ENCODE results near the gene PCDHGA8.
"Not testable (repeated sequence)": the region's sequence is repeated elsewhere in the genome, so short reads cannot be mapped to it uniquely, and the experiment has no call there.

The PCDHGA8 gene

DNA sequence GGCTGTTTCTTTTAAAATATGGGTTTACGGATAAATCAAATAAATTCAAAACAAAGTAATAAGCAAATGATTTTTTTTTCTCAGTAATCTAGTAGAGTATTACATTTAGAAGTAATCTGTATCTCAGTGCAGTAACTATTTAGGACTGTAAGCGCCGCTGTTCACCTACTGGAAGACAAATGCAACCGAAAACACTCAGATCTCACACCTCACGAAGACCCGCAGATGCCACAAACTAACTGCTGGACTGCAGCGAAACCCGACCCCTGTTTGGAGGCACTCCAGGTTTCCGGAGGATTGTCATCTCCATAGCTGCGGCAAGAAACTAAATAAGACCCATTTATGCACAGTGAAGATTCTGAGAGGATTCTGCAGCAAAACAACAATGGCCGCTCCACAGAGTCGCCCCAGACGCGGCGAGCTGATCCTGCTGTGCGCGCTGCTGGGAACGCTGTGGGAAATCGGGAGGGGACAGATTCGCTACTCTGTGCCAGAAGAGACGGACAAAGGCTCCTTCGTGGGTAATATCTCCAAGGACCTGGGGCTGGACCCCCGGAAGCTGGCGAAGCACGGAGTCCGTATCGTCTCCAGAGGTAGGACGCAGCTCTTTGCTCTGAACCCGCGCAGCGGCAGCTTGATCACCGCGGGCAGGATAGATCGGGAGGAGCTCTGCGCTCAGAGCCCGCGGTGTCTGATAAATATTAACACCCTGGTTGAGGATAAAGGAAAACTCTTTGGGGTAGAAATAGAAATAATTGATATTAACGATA, at the start of gene PCDHGA8:
Gene PCDHGA8 (plus strand): TSS at position 205 of the 770 bp plus-strand sequence. CDS start 181 bp downstream, at position 386.
- no peak within 1 kb of the TSS for H3K4me3 ChIP-seq (ENCODE audit: low read depth, low read length)
- no peak for DNase-seq (ENCODE audit: low read depth)

DNA sequence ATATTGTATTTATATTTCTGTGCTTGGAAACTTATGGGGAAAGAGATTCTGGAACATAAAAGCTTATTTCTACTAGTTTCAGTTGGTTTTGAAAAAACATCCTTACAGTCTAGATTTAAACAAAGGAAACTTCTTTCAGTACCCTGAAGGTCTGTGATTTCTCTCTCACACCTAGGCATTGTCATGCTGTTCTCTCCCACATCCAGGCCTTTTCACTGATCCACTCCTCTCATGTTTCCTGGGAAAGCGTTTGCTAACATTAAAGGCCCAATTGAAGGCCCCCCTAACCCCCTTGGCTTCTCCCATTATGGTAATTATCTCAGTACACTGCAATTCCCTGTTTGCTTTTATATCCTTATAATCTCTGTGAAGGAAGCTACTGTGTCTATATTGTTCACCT, 49.7 kb upstream of the PCDHGA8 start:
- no peak for DNase-seq (ENCODE audit: low read depth)

DNA sequence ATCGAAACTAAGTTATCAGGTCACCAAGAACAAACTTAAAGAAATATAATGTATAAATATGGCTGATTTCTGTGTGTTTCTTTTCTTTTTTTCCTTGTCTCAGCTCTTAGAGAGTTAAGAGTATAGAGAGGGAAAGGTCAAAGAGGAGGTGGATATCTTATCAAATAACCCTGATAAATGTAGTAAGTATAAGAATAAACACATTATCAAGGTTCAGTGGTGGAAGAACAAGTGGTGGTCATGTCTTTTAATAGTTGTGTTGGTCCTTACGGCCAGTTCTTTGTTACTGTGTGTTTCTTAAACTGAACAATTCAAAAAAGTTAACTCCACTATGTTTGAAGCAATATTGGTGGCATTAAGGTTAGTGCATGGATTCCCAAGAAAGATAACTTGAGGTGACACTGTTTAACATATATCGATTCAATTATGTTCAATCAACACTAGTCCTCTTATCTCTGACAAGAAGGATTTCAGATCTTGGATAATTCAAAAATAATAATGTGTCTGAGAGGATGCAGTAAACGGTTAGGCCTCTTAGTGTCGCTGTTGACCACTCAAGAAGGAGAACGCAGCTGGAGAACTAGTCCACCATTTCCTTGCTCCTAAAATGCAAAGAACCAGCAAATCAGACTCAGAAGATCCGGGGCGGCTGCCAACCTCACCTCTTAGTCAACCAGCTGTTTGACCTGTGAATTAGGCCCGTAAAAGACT, 49.0 kb upstream of the PCDHGA8 start, which contains the start of gene PCDHGA3:
Gene PCDHGA3 (plus strand): TSS at position 588 of the 711 bp plus-strand sequence. CDS start 205 bp downstream, outside the sequence.
- DNase-seq (ENCODE audit: low read depth), result no peak
- peak within 1 kb of the TSS; percentile 45 for H3K4me3 ChIP-seq (ENCODE audit: low read depth, low read length)

More for the DNA sequence above, 49.7 kb upstream of the PCDHGA8 start:
- no peak overlapping the region for H3K4me3 ChIP-seq (ENCODE audit: low read depth, low read length)

DNA sequence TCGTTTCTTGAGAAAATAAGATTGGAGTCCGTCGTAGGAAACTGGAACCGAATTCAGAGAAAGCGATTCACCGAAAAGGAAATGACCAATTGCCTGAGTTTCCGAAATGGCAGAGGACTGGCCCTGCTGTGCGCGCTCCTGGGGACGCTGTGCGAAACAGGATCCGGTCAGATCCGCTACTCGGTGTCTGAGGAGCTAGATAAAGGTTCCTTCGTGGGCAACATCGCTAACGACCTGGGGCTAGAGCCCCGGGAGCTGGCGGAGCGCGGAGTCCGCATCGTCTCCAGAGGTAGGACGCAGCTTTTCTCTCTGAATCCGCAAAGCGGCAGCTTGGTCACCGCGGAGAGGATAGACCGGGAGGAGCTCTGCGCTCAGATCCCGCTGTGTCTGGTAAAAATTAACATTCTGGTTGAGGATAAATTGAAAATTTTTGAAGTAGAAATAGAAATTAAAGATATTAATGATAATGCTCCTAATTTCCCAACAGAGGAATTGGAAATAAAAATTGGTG, 48.4 kb upstream of the PCDHGA8 start:
- no peak for DNase-seq (ENCODE audit: low read depth)
- peak overlapping the region; percentile 45 for H3K4me3 ChIP-seq (ENCODE audit: low read depth, low read length)

DNA sequence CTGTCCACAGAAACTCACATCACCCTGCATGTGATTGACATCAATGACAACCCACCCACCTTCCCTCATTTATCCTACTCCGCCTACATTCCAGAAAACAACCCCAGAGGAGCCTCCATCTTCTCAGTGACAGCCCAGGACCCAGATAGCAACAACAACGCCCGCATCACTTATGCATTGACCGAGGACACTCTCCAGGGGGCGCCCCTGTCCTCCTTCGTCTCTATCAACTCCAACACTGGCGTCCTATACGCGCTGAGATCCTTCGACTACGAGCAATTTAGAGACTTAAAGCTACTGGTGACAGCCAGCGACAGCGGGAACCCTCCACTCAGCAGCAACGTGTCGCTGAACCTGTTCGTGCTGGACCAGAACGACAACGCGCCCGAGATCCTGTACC, 47.1 kb upstream of the PCDHGA8 start:
- no peak overlapping the region for H3K4me3 ChIP-seq (ENCODE audit: low read depth, low read length)
- DNase-seq (ENCODE audit: low read depth), result no peak

GRCh38 chr5:141346017-141346416, 46.4 kb upstream of the PCDHGA8 start:
- DNase-seq (ENCODE audit: low read depth); H3K4me3 ChIP-seq (ENCODE audit: low read depth, low read length): not testable (repeated sequence)

GRCh38 chr5:141349917-141350619, 42.4 kb upstream of the PCDHGA8 start, which contains the start of gene PCDHGB1:
Gene PCDHGB1 (plus strand): TSS chr5:141350099. CDS start chr5:141350261, 162 bp downstream.
- DNase-seq (ENCODE audit: low read depth), result no peak
- H3K4me3 ChIP-seq (ENCODE audit: low read depth, low read length), result peak within 1 kb of the TSS; percentile 32

GRCh38 chr5:141351591-141351990, 40.8 kb upstream of the PCDHGA8 start:
- no peak for DNase-seq (ENCODE audit: low read depth)
- H3K4me3 ChIP-seq (ENCODE audit: low read depth, low read length), result no peak overlapping the region

GRCh38 chr5:141354900-141355469, 37.4 kb upstream of the PCDHGA8 start, which contains the start of gene PCDHGA4:
Gene PCDHGA4 (plus strand): TSS chr5:141355021. CDS start chr5:141355108, 87 bp downstream.
- peak within 1 kb of the TSS; percentile 49 for H3K4me3 ChIP-seq (ENCODE audit: low read depth, low read length)
- DNase-seq (ENCODE audit: low read depth), result no peak

DNA sequence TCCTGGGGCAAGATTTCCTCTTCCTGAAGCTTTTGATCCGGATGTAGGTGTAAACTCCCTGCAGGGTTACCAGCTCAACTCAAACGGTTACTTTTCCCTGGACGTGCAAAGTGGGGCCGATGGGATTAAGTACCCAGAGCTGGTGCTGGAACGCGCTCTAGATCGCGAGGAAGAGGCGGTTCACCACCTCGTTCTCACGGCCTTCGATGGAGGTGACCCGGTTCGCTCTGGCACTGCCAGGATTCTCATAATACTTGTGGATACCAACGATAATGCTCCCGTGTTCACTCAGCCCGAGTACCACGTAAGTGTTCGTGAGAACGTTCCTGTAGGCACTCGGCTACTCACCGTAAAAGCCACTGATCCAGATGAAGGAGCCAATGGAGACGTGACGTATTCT, 36.8 kb upstream of the PCDHGA8 start:
- peak overlapping the region; percentile 49 for H3K4me3 ChIP-seq (ENCODE audit: low read depth, low read length)
- no peak for DNase-seq (ENCODE audit: low read depth)

GRCh38 chr5:141356133-141356532, 36.3 kb upstream of the PCDHGA8 start:
- H3K4me3 ChIP-seq (ENCODE audit: low read depth, low read length), result no peak overlapping the region
- DNase-seq (ENCODE audit: low read depth), result no peak

- H3K4me3 ChIP-seq (ENCODE audit: low read depth, low read length), result no peak overlapping the region
These were observed 35.5 kb upstream of the PCDHGA8 start for GRCh38 chr5:141356950-141357349.

GRCh38 chr5:141359790-141360426, 32.5 kb upstream of the PCDHGA8 start, which contains the start of gene PCDHGB2:
Gene PCDHGB2 (plus strand): TSS chr5:141359994. CDS start chr5:141360136, 142 bp downstream.
- peak within 1 kb of the TSS; percentile 43 for H3K4me3 ChIP-seq (ENCODE audit: low read depth, low read length)
- no peak for DNase-seq (ENCODE audit: low read depth)

More at GRCh38 chr5:141356950-141357349, 35.5 kb upstream of the PCDHGA8 start:
- DNase-seq (ENCODE audit: low read depth), result no peak

GRCh38 chr5:141360685-141361084, 31.7 kb upstream of the PCDHGA8 start:
- H3K4me3 ChIP-seq (ENCODE audit: low read depth, low read length), result no peak overlapping the region
- no peak for DNase-seq (ENCODE audit: low read depth)

GRCh38 chr5:141362719-141363118, 29.7 kb upstream of the PCDHGA8 start:
- no peak overlapping the region for H3K4me3 ChIP-seq (ENCODE audit: low read depth, low read length)
- DNase-seq (ENCODE audit: low read depth), result no peak

- DNase-seq (ENCODE audit: low read depth), result no peak
- H3K4me3 ChIP-seq (ENCODE audit: low read depth, low read length), result peak within 1 kb of the TSS; percentile 27
These were observed 28.3 kb upstream of the PCDHGA8 start, which contains the start of gene PCDHGA5 for GRCh38 chr5:141363952-141364660. Gene PCDHGA5 (plus strand): TSS chr5:141364162. CDS start chr5:141364331, 169 bp downstream.

DNA sequence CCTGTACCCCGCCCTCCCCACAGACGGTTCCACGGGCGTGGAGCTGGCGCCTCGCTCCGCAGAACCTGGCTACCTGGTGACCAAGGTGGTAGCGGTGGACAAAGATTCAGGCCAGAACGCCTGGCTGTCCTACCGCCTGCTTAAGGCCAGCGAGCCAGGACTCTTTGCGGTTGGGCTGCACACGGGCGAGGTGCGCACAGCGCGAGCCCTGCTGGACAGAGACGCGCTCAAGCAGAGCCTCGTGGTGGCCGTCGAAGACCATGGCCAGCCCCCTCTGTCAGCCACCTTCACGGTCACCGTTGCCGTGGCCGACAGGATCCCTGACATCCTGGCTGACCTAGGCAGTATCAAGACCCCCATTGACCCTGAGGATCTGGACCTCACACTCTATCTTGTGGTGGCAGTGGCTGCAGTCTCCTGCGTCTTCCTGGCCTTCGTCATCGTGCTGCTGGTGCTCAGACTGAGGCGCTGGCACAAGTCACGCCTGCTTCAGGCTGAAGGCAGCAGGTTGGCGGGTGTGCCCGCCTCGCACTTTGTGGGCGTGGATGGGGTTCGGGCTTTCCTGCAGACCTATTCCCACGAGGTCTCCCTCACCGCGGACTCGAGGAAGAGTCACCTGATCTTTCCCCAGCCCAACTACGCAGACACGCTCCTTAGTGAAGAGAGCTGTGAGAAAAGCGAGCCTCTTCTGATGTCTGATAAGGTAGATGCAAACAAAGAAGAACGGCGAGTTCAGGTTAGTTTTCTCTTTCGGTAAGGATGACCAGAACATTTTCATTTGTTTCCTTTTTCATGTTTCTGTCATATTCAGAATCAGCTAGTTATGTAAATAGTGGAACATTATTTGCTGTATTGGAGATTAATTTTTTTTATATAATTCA, 26.2 kb upstream of the PCDHGA8 start:
- DNase-seq (ENCODE audit: low read depth), result no peak
- no peak overlapping the region for H3K4me3 ChIP-seq (ENCODE audit: low read depth, low read length)
